K562 (cell line): Measurements from ENCODE around the gene LRIT1. TPM values are rescaled to one million over a fixed set of nuclear protein-coding genes. Genes with fewer than 3 reads are reported as not detected.
A peak's percentile ranks its signal among the peaks of the same experiment; 100 is the strongest.

Source experiments
- ELF4 ChIP-seq: fragments of 450-650 bp; formaldehyde crosslinking; IDR thresholded peaks from 2 replicates; pipeline ENCODE4 v1.4.0; 2022; ENCODE audit warnings: missing genetic modification characterization
- ELK1 ChIP-seq: sonication (generic); formaldehyde crosslinking; IDR thresholded peaks from 2 replicates; pipeline ENCODE4 v1.8.1; 2022; ENCODE audit warnings: missing genetic modification reagents
- ETV1 ChIP-seq: fragments of 450-650 bp; conservative IDR thresholded peaks from 2 replicates; pipeline ENCODE4 v1.6.1; 2016; ENCODE audit warnings: missing genetic modification characterization, control low read depth, low read depth, missing compliant biosample characterization
- HIVEP1 ChIP-seq: fragments of 250-450 bp; sonication (Bioruptor Pico); IDR thresholded peaks from 2 replicates; pipeline ENCODE4 v1.4.0; 2020; ENCODE audit warnings: mild to moderate bottlenecking
- JUN ChIP-seq, 2 experiments: sonication (generic) in 1 of 2; formaldehyde crosslinking in 1 of 2; IDR thresholded peaks; 2 replicates each; pipeline versions ENCODE4 v1.6.1 to v1.8.0; 2012 to 2022; ENCODE audit warnings: borderline replicate concordance in 2 of 2, mild to moderate bottlenecking in 2 of 2, improper control_type of control experiment in 1 of 2, low read depth in 1 of 2, low read length in 1 of 2, missing genetic modification reagents in 1 of 2
- KAT7 ChIP-seq: sonication (generic); formaldehyde crosslinking; IDR thresholded peaks from 2 replicates; pipeline ENCODE4 v1.8.0; 2022; ENCODE audit warnings: missing genetic modification reagents, mild to moderate bottlenecking, borderline replicate concordance
- MXI1 ChIP-seq: IDR thresholded peaks from 2 replicates; pipeline ENCODE4 v1.6.1; 2011; ENCODE audit warnings: low read depth, mild to moderate bottlenecking, improper control_type of control experiment, low read length
- SIN3A ChIP-seq, 2 experiments: fragments of 150-350 bp in 1 of 2; IDR thresholded peaks; 2 replicates each; pipeline ENCODE4 v1.6.1; 2011 to 2016; ENCODE audit warnings: borderline replicate concordance in 2 of 2, low read depth in 2 of 2, low read length in 2 of 2, mild to moderate bottlenecking in 2 of 2, moderate library complexity in 2 of 2; ENCODE audit not compliant: control insufficient read depth in 1 of 2
- SNRNP70 ChIP-seq: fragments of 200-400 bp; formaldehyde crosslinking; optimal IDR thresholded peaks from 2 replicates; pipeline ENCODE3; 2017; ENCODE audit warnings: low read depth, low read length
- ZEB2 ChIP-seq: fragments of 450-650 bp; IDR thresholded peaks from 2 replicates; pipeline ENCODE4 v1.6.1; 2016
- ZNF274 ChIP-seq: IDR thresholded peaks from 2 replicates; pipeline ENCODE4 v1.6.1; 2011; ENCODE audit warnings: low read depth, mild to moderate bottlenecking, low read length, moderate library complexity, borderline replicate concordance
- ZNF398 ChIP-seq: fragments of 250-450 bp; sonication (Bioruptor Pico); IDR thresholded peaks from 2 replicates; pipeline ENCODE4 v1.8.0; 2021; ENCODE audit warnings: moderate library complexity, mild to moderate bottlenecking, inconsistent platforms
- ZNF449 ChIP-seq: fragments of 250-450 bp; sonication (Bioruptor Pico); IDR thresholded peaks from 2 replicates; pipeline ENCODE4 v1.8.0; 2022; ENCODE audit warnings: moderate library complexity, mild to moderate bottlenecking, inconsistent platforms
- ZNF79 ChIP-seq: fragments of 250-450 bp; sonication (Bioruptor Pico); IDR thresholded peaks from 2 replicates; pipeline ENCODE4 v1.4.0; 2020; ENCODE audit warnings: low read depth, mild to moderate bottlenecking, moderate library complexity
- polyA plus RNA-seq, 8 experiments: library from polyadenylated mRNA; depleted of rRNA in 4 of 8; stranded (reverse) in 5 of 8; unstranded in 3 of 8; fragments of >200 nt; fragmentation: Nextera tagmentation in 2 of 8; fragmentation: Illumina TruSeq in 1 of 8; extraction: Ambion mirVana in 2 of 8; extraction: Trizol in 1 of 8; gene quantifications; 2 replicates each; pipeline versions ENCODE4 v1.2.1 to v1.2.3, GENCODE V29; 2011 to 2014; ENCODE audit warnings: inconsistent platforms in 1 of 8, missing spikeins in 1 of 8
- total RNA-seq, 7 experiments: library from RNA; depleted of rRNA in 6 of 7; stranded (reverse); fragments of >200 nt in 6 of 7; fragmentation: Illumina TruSeq in 2 of 7; extraction: Trizol in 2 of 7; gene quantifications; 2 replicates each; pipeline versions ENCODE4 v1.2.1 to v1.2.3, GENCODE V29; 2011 to 2021; ENCODE audit warnings: low replicate concordance in 1 of 7

LRIT1 gene
- total and polyA plus RNA-seq, 9 of the 15 experiments (the other 6 are each of a cell fraction or from before 2014, with no cell fraction given): not detected

DNA sequence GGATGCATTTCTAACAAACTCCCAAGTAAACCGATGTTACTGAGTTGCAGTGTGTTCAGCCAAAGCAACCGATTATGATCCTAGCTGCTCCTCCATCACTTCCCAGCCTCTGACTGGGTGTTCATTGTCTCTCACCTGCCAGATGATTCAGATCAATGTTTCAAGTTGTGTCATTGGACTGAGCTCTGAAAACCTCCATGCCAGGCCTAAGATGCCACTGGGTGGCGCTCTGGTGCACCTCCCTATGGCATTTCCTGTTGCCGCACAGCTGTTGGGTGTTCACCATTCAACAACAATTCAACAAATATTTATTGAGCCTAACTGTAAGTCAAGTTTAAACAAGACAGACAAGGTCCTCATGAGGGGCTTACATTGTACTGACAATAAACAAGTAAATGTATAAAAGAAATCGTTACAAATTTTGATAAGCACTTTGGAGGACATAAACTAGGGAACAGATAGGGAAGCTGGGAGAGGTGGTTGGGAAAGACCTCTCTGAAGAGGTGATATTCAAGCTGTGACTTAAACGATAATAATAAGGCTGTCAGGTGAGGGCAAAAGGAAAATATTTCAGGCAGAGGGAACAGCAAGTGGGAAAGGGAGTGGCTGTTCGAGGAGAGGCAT is 26.3 kb upstream of the LRIT1 start (continued):
- TF ChIP-seq ETV1 (tag) (peak; percentile 77), ELF4 (CRISPR knock-in tag) (peak; percentile 39; the same call in 1 of the 2 replicates), JUN (IDR thresholded peaks at IDR 0.05; ENCODE audit: borderline replicate concordance, low read depth, low read length) (peak; percentile 42; the same call in 1 of the 2 replicates), JUN (CRISPR knock-in tag; IDR thresholded peaks at IDR 0.05; ENCODE audit: borderline replicate concordance) (no peak), ZEB2 (no peak), ZNF398 (CRISPR knock-in tag) (no peak), ELK1 (CRISPR knock-in tag) (no peak), ZNF274 (no peak), ZNF449 (CRISPR knock-in tag) (no peak), HIVEP1 (CRISPR knock-in tag) (no peak), SNRNP70 (no peak), SIN3A (IDR thresholded peaks at IDR 0.05; ENCODE audit: borderline replicate concordance in 2 of 2, control insufficient read depth in 1 of 2, low read depth in 2 of 2, low read length in 2 of 2) (no peak), MXI1 (no peak), KAT7 (CRISPR knock-in tag) (no peak), ZNF79 (CRISPR knock-in tag) (no peak)
